ENCODE data around the gene TYSND1. TPM values are rescaled to one million over a fixed set of nuclear protein-coding genes. Genes with fewer than 3 reads are reported as not detected.

TYSND1 gene
- total and polyA plus RNA-seq, 2 of the 13 experiments (the other 11 are each of a cell fraction or from before 2014, with no cell fraction given), result 3.3 to 8.9 TPM

DNA sequence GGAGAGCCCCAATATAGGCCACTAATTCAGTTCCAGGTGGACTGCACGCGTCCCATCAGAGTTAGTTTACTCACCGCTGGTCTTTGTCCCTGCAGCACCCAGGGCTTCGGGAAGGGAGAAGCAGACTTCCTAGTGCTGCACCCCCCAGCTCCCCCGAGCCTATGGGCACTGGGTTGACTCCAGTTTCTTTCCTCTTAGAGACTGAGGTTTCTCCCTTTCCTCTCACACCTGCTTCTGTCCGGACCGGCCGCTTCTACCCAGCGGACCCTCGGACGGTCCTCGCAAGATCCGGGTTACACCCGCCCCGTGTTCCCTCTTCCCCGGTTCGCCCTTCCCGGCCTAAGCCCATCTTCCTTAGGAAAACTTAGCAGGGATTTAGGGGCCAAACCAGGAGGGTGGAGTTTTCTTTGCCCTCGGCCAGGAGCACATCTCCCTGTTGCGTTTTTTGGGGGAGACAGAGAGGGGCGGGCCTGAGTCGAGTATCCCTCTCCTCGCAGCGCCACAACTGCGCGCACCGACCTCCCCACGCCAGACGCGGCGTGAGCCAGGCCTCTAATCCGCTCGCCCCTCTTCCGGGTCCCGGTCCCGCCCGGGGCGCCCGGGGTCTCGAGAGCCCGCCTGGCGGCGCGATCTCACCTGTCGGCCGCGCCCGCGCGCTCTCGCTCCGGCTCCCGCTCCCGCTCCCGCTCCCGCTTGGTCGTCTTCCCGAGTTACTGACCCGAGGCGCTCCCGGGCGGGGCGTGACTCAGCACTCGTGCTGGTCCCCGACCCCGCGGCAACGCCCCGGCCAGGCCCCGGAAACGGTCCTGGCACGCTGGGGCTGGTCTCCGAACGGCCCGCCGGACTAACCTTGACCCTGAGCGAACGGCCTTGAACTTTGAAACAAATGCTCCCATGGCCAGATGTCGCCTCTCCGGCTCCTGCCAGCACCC lies 14.1 kb downstream of the TYSND1 start, which contains the start of gene AIFM2 (continued):
- peak; percentile 3; the same call in 1 of the 2 replicates for TF ChIP-seq ZNF512B (CRISPR knock-in tag; IDR thresholded peaks at IDR 0.05; ENCODE audit: borderline replicate concordance)
- TF ChIP-seq ZFP62 (CRISPR knock-in tag; IDR thresholded peaks at IDR 0.05), result no peak
- TF ChIP-seq ZNF75D (CRISPR knock-in tag; IDR thresholded peaks at IDR 0.05; ENCODE audit: borderline replicate concordance), result no peak
- no peak for TF ChIP-seq SNAPC4 (CRISPR knock-in tag; IDR thresholded peaks at IDR 0.05)
- TF ChIP-seq DNMT3B (CRISPR knock-in tag; conservative IDR thresholded peaks at IDR 0.05), result 0 out of 2 replicates have a peak, but pooled peaks have one; percentile 48
- TF ChIP-seq, protein P1, sequence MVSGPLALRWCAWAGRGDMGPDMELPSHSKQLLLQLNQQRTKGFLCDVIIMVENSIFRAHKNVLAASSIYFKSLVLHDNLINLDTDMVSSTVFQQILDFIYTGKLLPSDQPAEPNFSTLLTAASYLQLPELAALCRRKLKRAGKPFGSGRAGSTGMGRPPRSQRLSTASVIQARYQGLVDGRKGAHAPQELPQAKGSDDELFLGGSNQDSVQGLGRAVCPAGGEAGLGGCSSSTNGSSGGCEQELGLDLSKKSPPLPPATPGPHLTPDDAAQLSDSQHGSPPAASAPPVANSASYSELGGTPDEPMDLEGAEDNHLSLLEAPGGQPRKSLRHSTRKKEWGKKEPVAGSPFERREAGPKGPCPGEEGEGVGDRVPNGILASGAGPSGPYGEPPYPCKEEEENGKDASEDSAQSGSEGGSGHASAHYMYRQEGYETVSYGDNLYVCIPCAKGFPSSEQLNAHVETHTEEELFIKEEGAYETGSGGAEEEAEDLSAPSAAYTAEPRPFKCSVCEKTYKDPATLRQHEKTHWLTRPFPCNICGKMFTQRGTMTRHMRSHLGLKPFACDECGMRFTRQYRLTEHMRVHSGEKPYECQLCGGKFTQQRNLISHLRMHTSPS (CRISPR knock-in tag; IDR thresholded peaks at IDR 0.05; ENCODE audit: low read depth), result no peak
- no peak for TF ChIP-seq CEBPG (CRISPR knock-in tag; IDR thresholded peaks at IDR 0.05)
- TF ChIP-seq RNF219 (CRISPR knock-in tag; IDR thresholded peaks at IDR 0.05), result no peak
- TF ChIP-seq JUNB (CRISPR knock-in tag; IDR thresholded peaks at IDR 0.05; ENCODE audit: borderline replicate concordance), result no peak
- peak; percentile 46; the same call in 1 of the 2 replicates for TF ChIP-seq ZBTB20 (CRISPR knock-in tag; IDR thresholded peaks at IDR 0.05; ENCODE audit: borderline replicate concordance, low read depth)
- TF ChIP-seq SIN3A (IDR thresholded peaks at IDR 0.05; ENCODE audit: borderline replicate concordance, low read depth, low read length), result peak; percentile 40; the same call in 1 of the 2 replicates
- TF ChIP-seq ZNF260 (CRISPR knock-in tag; IDR thresholded peaks at IDR 0.05; ENCODE audit: borderline replicate concordance, low read depth), result no peak
- TF ChIP-seq ZNF891 (CRISPR knock-in tag; IDR thresholded peaks at IDR 0.05), result peak; percentile 61; the same call in 1 of the 2 replicates
- TF ChIP-seq, protein P2, sequence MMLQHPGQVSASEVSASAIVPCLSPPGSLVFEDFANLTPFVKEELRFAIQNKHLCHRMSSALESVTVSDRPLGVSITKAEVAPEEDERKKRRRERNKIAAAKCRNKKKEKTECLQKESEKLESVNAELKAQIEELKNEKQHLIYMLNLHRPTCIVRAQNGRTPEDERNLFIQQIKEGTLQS (CRISPR knock-in tag; IDR thresholded peaks at IDR 0.05), result peak; percentile 66; the same call in 1 of the 2 replicates
- TF ChIP-seq RARG (CRISPR knock-in tag; IDR thresholded peaks at IDR 0.05; ENCODE audit: low read depth), result no peak

Data from HepG2 (cell line).